ENCODE measurements around the gene STRA8.

- no peak for TF ChIP-seq CTCF (IDR thresholded peaks at IDR 0.05; ENCODE audit: low read depth, low read length)
- TF ChIP-seq MAX (IDR thresholded peaks at IDR 0.05; ENCODE audit: low read depth, low read length), result no peak
- no peak for TF ChIP-seq POLR2A (IDR thresholded peaks at IDR 0.05; ENCODE audit: extremely low read depth, insufficient read length)
Measured at GRCh38 chr7:135251496-135252391, 18.1 kb downstream of the STRA8 start.
